HG02642 (cell line): ENCODE results near the gene ANKRD33.

Experiments used
- ATAC-seq: cut with Tn5 transposase; IDR thresholded peaks from one replicate; pipeline ENCODE4 v1.9.1; 2021; ENCODE audit warnings: mild to moderate bottlenecking; ENCODE audit not compliant: unreplicated experiment, poor library complexity

The ANKRD33 gene

GRCh38 chr12:51855586-51856428 lies 32.1 kb upstream of the ANKRD33 start:
- ATAC-seq = no peak

- no peak for ATAC-seq
Measured at GRCh38 chr12:51860986-51861385, 26.9 kb upstream of the ANKRD33 start.

- no peak for ATAC-seq
Measured at GRCh38 chr12:51862947-51863346, 25.0 kb upstream of the ANKRD33 start.

- no peak for ATAC-seq
Measured at GRCh38 chr12:51863363-51863932, 24.5 kb upstream of the ANKRD33 start.

GRCh38 chr12:51863933-51864832 lies 23.7 kb upstream of the ANKRD33 start:
- no peak for ATAC-seq

- no peak for ATAC-seq
Measured at GRCh38 chr12:51864833-51865670, 22.9 kb upstream of the ANKRD33 start.

- ATAC-seq = no peak
Measured at GRCh38 chr12:51865757-51866270, 22.1 kb upstream of the ANKRD33 start.

GRCh38 chr12:51866324-51866723 lies 21.6 kb upstream of the ANKRD33 start:
- no peak for ATAC-seq

- no peak for ATAC-seq
Measured at GRCh38 chr12:51866762-51867161, 21.1 kb upstream of the ANKRD33 start.

- no peak for ATAC-seq
Measured at GRCh38 chr12:51867371-51867770, 20.5 kb upstream of the ANKRD33 start.

- ATAC-seq = no peak
Measured at GRCh38 chr12:51867796-51868428, 20.0 kb upstream of the ANKRD33 start.

GRCh38 chr12:51868821-51869495 lies 18.9 kb upstream of the ANKRD33 start:
- ATAC-seq = no peak

GRCh38 chr12:51869496-51869865 lies 18.4 kb upstream of the ANKRD33 start:
- no peak for ATAC-seq

- ATAC-seq = no peak
Measured at GRCh38 chr12:51869931-51870330, 18.0 kb upstream of the ANKRD33 start.

- no peak for ATAC-seq
Measured at GRCh38 chr12:51870504-51870903, 17.4 kb upstream of the ANKRD33 start.

GRCh38 chr12:51871126-51871525 lies 16.8 kb upstream of the ANKRD33 start:
- no peak for ATAC-seq

GRCh38 chr12:51871918-51872688 lies 15.8 kb upstream of the ANKRD33 start:
- ATAC-seq = no peak

- ATAC-seq = no peak
Measured at GRCh38 chr12:51872689-51872981, 15.3 kb upstream of the ANKRD33 start.
